Fibroblast of skin of back (primary cell): ENCODE measurements around the gene SERPINB3. TPM values are rescaled to one million over a fixed set of nuclear protein-coding genes. Genes with fewer than 3 reads are reported as not detected.
A peak's percentile ranks its signal among the peaks of the same experiment; 100 is the strongest.
"Not testable (repeated sequence)": the region's sequence is repeated elsewhere in the genome, so short reads cannot be mapped to it uniquely, and the experiment has no call there.

Source experiments
- DNase-seq: peaks from one replicate; pipeline ENCODE4 v3.0.0-alpha.2; 2013
- polyA plus RNA-seq, 2 experiments: library from polyadenylated mRNA; unstranded; fragments of 120-200 nt; gene quantifications; one replicate each; pipeline ENCODE4 v1.2.1, GENCODE V29; 2013; ENCODE audit not compliant: insufficient read length in 2 of 2

The SERPINB3 gene
- polyA plus RNA-seq (2013, experiment 1 of 2; ENCODE audit: insufficient read length): not detected
- not detected for polyA plus RNA-seq (2013, experiment 2 of 2; ENCODE audit: insufficient read length)

- not testable (repeated sequence) for DNase-seq
Measured at GRCh38 chr18:63661750-63662149, at the start of gene SERPINB3. SERPINB3 (minus strand) TSS chr18:63661893; CDS start chr18:63661216, 677 bp downstream.

- DNase-seq: peak; percentile 80
Measured at GRCh38 chr18:63708650-63709049, 47.0 kb upstream of the SERPINB3 start.

DNA sequence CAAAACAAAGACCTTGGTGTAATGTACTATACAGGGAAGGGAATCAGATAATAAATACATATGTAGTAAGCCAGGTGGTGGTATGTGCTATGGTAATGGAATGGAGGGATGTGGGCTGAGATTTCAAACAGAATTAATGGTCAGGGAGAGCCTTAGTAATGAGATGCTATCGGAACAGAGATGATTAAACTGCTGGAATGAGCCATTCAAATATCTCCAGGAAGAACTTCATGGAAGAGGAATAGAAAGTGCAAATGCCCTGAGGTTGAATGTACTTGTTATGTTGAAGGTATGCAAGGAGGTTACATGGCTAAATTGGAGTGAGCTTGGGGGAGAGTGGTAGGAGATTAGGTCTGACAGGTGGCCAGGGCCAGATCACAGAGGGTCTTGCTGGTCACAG, 46.1 kb upstream of the SERPINB3 start:
- no peak for DNase-seq

- no peak for DNase-seq
Measured at GRCh38 chr18:63705401-63705800, 43.7 kb upstream of the SERPINB3 start.

GRCh38 chr18:63702660-63703059, 41.0 kb upstream of the SERPINB3 start, which contains the start of gene SERPINB11:
SERPINB11 (plus strand) TSS chr18:63702960; CDS start chr18:63710194, 7,234 bp downstream.
- DNase-seq: no peak

- DNase-seq: no peak
Measured at GRCh38 chr18:63701952-63702351, 40.3 kb upstream of the SERPINB3 start.

GRCh38 chr18:63700501-63700900, 38.8 kb upstream of the SERPINB3 start:
- no peak for DNase-seq

DNA sequence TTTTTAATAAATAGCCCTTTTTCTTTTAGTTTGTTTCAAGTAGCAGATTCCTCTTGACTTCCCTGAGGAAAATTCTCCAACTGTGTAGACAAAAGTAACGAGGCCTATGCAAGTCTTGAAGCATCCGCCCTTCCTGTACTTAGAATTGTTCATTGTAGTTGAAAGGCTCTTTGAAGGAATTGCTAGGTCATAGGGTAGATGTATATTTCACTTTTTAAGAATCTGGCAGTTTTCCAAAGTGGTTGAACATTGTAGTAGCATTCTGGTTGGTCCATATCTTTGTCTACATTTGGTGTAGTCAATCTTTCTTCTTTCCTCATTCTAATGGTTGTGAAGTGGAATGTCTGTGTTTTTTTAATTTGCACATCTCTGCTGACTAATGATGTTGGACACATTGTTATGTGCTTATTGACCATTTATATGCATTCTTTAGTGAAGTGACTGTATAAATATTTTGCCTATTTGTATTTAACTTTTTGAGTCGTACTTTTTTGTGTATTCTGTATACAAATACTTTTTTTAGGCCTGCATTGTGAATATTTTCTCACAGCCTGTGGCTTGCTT, 35.5 kb upstream of the SERPINB3 start:
- DNase-seq: peak; percentile 62

DNA sequence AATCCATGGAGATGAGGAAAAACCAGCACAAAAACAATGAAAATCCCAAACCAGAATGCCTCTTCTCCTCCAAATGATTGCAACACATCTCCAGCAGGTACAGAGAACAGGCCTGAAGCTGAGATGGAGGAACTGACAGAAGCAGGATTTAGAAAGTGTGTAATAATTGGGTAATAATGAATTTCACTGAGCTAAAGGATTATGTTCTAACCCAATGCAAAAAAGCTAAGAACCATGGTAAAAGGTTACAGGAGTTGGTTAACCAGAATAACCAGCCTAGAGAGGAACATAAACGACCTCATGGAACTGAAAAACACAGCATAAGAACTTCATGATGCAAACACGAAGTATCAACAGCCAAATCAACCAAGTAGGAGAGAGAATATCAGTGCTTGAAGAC, 27.4 kb upstream of the SERPINB3 start:
- DNase-seq: no peak

- DNase-seq: peak; percentile 6
Measured at GRCh38 chr18:63686871-63687270, 25.2 kb upstream of the SERPINB3 start.

DNA sequence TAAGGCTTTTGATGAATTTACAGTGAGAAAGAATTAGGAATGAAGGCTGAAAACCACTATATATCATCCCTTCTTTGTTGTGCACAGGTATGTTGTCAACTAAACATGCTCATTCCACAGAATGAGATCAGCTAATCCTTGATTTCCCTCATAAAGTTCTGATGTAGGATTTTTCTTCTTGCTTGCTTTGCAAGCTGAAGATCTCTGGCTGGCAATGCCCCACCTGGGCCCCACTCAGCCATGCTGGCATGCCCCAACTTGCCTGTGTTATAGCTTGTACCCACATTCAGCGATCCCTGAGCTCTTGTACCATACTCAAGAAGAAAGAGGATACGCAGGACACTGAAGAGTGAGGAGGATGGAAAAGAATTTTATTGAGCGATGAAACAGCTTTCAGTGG, 23.0 kb upstream of the SERPINB3 start:
- no peak for DNase-seq

GRCh38 chr18:63683890-63684289, 22.2 kb upstream of the SERPINB3 start:
- no peak for DNase-seq

GRCh38 chr18:63683152-63683551, 21.5 kb upstream of the SERPINB3 start:
- peak; percentile 94 for DNase-seq

DNA sequence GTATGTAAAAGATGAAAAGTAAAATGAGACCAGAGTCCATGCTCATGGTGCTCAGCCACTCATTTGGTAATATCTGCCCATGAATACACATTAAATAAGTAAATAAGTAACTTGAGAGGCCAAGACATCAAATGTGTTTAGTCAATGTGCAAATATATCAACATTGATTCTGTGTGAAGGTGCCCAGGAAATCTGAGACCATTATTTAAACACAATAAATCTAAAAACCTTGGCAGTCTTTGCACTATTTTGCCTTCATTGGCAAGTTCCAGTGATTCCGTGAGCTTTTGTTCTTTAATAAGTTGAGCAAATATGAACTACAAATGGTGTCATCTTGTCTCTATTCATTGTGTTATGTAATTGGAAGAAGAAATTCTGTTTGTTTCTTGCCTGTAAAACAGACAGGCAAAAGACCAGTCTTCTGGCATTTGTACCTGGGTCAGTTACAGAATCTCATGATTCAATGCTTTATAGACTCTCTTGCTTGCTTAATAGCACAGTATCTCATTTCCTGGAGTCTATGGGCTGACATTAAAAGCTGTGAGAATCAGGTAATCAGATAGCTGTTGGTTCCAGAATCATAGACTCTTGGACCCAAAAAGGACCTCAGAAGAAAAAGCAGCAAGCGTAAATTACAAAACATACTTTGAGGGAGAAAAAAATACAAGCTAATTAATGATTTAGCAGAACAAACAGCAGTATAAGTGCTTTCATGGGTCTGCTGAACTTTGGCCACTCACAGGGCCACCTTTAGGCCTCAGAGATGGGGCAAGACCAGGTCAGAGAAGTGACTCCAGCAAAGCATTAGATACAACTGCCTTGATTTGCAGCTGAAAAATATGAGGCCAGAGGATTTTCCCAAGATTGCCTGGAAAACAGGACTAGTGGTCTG, 20.0 kb upstream of the SERPINB3 start:
- no peak for DNase-seq

GRCh38 chr18:63679820-63680606, 18.3 kb upstream of the SERPINB3 start:
- no peak for DNase-seq

DNA sequence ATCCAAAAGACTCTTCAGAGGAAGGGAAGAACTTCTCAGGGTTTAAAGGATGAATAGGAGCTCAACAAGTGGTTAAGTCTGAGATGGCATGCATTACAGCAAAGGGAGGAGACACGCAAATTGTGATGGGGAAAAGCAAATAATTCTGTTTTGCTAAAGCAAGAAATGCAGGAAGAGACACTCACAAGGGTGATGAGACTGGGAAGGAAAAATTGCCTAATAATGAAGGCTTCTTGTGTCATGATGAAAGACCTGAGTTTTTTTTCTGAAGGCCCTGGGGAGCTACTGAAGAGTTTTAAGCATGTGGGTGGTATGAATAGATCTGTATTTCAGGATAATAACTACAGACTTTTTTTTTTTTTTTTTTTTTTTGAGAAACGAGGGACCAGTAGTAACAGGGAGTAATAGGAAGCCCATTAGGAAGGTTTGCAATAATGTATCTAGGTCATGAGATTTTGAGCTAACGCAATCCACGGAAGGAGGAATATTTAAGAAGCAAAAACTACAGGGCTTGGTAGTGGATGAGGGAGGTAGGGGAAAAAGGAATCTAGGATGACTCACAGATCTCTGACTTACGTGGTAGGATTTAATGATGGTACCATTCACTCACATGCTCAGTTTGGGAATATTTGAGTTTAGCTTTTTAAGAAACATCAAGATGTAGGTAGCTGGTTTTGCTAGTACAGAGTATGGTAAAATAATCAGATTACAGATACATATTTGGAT, 16.0 kb upstream of the SERPINB3 start:
- DNase-seq: no peak

GRCh38 chr18:63676526-63677323, 15.0 kb upstream of the SERPINB3 start:
- no peak for DNase-seq

GRCh38 chr18:63664571-63664970, 2.9 kb upstream of the SERPINB3 start:
- no peak for DNase-seq

GRCh38 chr18:63658920-63659319, 2.8 kb downstream of the SERPINB3 start:
- DNase-seq: not testable (repeated sequence)

- peak; percentile 36 for DNase-seq
Measured at GRCh38 chr18:63650271-63650670, 11.4 kb downstream of the SERPINB3 start.

- DNase-seq: peak; percentile 16
Measured at GRCh38 chr18:63648241-63648640, 13.5 kb downstream of the SERPINB3 start.
